ENCODE measurements around the gene ATPAF2.

Gene ATPAF2

DNA sequence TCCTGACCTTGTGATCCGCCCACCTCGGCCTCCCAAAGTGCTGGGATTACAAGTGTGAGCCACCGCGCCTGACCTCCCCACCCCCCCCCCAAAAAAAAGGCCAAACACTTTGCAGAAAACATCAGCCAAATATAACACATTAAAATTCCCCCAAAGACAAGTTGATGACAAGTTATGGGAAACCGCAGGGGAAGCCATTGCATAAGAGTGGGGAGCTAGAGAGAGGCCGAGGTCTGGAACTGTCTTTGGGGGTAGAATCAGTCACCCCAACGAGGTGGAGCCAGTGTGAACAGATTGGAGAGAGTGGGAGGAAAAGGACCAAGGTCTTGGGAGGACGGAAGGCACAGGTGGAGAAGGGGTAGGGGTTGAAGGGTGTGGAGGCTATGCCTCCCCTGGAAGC is 63.5 kb downstream of the ATPAF2 start:
- TF ChIP-seq, protein P1, sequence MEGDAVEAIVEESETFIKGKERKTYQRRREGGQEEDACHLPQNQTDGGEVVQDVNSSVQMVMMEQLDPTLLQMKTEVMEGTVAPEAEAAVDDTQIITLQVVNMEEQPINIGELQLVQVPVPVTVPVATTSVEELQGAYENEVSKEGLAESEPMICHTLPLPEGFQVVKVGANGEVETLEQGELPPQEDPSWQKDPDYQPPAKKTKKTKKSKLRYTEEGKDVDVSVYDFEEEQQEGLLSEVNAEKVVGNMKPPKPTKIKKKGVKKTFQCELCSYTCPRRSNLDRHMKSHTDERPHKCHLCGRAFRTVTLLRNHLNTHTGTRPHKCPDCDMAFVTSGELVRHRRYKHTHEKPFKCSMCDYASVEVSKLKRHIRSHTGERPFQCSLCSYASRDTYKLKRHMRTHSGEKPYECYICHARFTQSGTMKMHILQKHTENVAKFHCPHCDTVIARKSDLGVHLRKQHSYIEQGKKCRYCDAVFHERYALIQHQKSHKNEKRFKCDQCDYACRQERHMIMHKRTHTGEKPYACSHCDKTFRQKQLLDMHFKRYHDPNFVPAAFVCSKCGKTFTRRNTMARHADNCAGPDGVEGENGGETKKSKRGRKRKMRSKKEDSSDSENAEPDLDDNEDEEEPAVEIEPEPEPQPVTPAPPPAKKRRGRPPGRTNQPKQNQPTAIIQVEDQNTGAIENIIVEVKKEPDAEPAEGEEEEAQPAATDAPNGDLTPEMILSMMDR (IDR thresholded peaks at IDR 0.05; ENCODE audit: poor library complexity, severe bottlenecking): no peak
- Histone ChIP-seq H3K4me3 (ENCODE audit: severe bottlenecking) (no peak overlapping the region), H3K36me3 (ENCODE audit: low read depth) (no peaks in the 10 kb centered on the region), H3K27ac (ENCODE audit: poor library complexity, severe bottlenecking) (no peak overlapping the region), H3K4me1 (ENCODE audit: insufficient read depth, poor library complexity, severe bottlenecking) (peaks cover 6% of the 10 kb centered on the region), H3K9me3 (ENCODE audit: severe bottlenecking) (no peaks in the 10 kb centered on the region), H3K27me3 (ENCODE audit: insufficient read depth, poor library complexity, severe bottlenecking) (no peaks in the 10 kb centered on the region)
- no peak for DNase-seq (ENCODE audit: low spot score)
- ATAC-seq (ENCODE audit: low read depth): no peak

DNA sequence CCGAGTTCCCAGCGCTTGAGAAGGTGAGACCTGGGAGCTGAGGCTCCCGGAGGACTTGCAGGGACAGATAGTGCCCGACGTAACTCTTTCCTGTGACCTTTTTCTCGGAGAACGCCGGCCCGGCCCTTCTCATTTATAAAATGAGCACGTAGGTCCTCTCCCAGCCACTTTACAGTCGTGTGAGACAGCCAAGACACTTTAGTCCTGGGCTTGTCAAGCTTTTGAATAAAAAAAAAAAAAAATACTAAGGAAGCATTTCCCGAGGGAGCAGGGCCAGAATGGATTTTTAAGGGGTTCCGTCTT is 66.1 kb downstream of the ATPAF2 start:
- H3K36me3 ChIP-seq (ENCODE audit: low read depth): no peaks in the 10 kb centered on the region
- peaks cover 6% of the 10 kb centered on the region for H3K4me1 ChIP-seq (ENCODE audit: insufficient read depth, poor library complexity, severe bottlenecking)
- TF ChIP-seq, protein P1 (IDR thresholded peaks at IDR 0.05; ENCODE audit: poor library complexity, severe bottlenecking): no peak
- no peak overlapping the region for H3K27ac ChIP-seq (ENCODE audit: poor library complexity, severe bottlenecking)
- no peak for DNase-seq (ENCODE audit: low spot score)
- no peaks in the 10 kb centered on the region for H3K9me3 ChIP-seq (ENCODE audit: severe bottlenecking)
- ATAC-seq (ENCODE audit: low read depth): no peak
- no peaks in the 10 kb centered on the region for H3K27me3 ChIP-seq (ENCODE audit: insufficient read depth, poor library complexity, severe bottlenecking)
- H3K4me3 ChIP-seq (ENCODE audit: severe bottlenecking): peak overlapping the region; percentile 41

DNA sequence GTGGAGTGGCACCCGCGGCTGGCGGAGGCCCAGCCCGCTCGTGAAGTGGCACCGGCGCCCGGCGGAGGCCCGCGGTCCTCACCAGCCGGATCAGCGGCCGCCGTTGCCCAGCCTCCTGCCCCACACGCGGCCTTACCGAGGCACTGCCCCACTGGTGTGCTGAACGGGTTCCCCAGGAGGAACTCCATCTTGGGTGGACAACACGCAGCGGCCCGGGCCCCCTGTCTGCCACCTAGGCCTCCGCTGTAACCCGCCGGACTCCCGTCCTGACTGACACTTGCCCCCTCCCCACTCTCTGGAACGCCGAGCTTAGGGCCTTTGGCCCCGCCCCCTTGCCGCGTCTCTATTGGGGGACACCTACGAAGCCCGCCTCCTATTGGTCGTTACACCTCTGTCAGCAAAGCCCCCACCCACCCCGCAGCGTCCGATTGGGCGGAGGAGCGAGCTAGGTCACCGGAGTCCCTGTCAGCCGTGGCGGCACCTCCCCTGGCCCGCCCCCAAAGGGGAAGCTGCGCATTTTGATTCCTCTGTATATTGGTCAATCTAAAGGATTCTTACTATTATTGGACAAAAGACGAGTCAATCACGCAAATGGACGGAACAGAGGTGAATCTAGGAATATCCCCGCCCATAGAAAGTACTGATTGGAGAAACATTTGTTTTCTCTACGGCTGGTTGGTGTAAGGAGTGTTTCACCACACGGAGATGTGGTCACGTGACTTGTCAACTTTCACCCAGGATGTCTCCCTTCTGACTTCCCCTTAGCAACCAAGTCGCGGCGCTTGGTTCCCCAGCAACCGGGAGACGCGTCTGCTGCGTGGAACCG is 66.6 kb downstream of the ATPAF2 start, which contains the start of the genes DRC3 and TOM1L2:
Gene DRC3 (plus strand): TSS at position 737 of the 826 bp plus-strand sequence. CDS start 4,737 bp downstream, outside the sequence.
Gene TOM1L2 (minus strand): TSS at position 275 of the 826 bp plus-strand sequence. CDS start 87 bp downstream, at position 188.
- Histone ChIP-seq H3K9me3 (ENCODE audit: severe bottlenecking) (no peaks in the 10 kb centered on the region), H3K4me1 (ENCODE audit: insufficient read depth, poor library complexity, severe bottlenecking) (peaks cover 6% of the 10 kb centered on the region), H3K4me3 (ENCODE audit: severe bottlenecking) (peak within 1 kb of the TSS; percentile 87), H3K36me3 (ENCODE audit: low read depth) (no peaks in the 10 kb centered on the region), H3K27ac (ENCODE audit: poor library complexity, severe bottlenecking) (peak within 1 kb of the TSS; percentile 49), H3K27me3 (ENCODE audit: insufficient read depth, poor library complexity, severe bottlenecking) (no peaks in the 10 kb centered on the region)
- ATAC-seq (ENCODE audit: low read depth) (peak; percentile 91), DNase-seq (ENCODE audit: low spot score) (peak; percentile 100)
- TF ChIP-seq, protein P1 (IDR thresholded peaks at IDR 0.05; ENCODE audit: poor library complexity, severe bottlenecking): no peak

DNA sequence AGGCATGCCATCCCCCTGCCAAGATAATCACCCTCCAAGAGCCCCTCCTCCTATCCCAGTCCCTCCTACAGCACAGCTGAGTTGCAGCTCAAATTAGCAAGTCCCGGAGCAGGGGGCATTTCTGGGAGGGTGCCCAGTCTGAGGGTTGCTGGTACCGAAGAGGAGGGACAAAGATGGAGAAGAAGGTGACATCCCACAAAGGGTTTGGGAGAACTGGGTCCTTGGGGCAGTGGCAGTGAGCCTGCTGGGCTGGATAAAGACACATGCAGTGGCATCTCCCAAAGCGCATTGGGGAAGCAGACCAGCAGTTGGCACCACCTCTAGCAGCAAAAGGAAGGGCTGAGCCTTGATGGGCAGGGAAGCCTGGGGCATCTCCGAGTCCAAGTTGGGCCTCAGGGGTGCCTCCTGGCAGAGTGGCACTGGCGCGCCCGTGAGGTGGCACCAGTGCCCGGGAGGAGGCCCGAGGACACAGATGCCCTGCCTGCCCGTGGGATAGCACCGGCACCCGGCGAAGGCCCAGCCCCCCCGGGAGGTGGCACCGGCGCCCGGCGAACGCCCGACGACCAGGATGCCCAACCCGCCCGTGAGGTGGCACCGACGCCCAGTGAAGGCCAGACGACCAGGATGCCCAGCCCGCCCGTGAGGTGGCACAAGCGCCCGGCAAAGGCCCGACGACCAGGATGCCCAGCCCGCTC is 67.4 kb downstream of the ATPAF2 start:
- no peaks in the 10 kb centered on the region for H3K36me3 ChIP-seq (ENCODE audit: low read depth)
- H3K4me3 ChIP-seq (ENCODE audit: severe bottlenecking): peak overlapping the region; percentile 87
- no peaks in the 10 kb centered on the region for H3K27me3 ChIP-seq (ENCODE audit: insufficient read depth, poor library complexity, severe bottlenecking)
- ATAC-seq (ENCODE audit: low read depth) (no peak), DNase-seq (ENCODE audit: low spot score) (no peak)
- peaks cover 6% of the 10 kb centered on the region for H3K4me1 ChIP-seq (ENCODE audit: insufficient read depth, poor library complexity, severe bottlenecking)
- H3K27ac ChIP-seq (ENCODE audit: poor library complexity, severe bottlenecking): peak overlapping the region; percentile 49
- TF ChIP-seq, protein P1 (IDR thresholded peaks at IDR 0.05; ENCODE audit: poor library complexity, severe bottlenecking): peak; percentile 14
- H3K9me3 ChIP-seq (ENCODE audit: severe bottlenecking): no peaks in the 10 kb centered on the region

Data from RWPE2 (cell line).